AG10803 (cell line): ENCODE measurements around the gene UGT1A7.

Experiments used
- DNase-seq: peaks from one replicate; pipeline ENCODE4 v3.0.0; 2010; ENCODE audit warnings: low read depth
- H3K4me3 ChIP-seq: 2 replicates; pipeline ENCODE4 v1.5.1; 2011; ENCODE audit warnings: mild to moderate bottlenecking, low read length, control low read depth
- TF ChIP-seq, protein P1 (sequence below): conservative IDR thresholded peaks from 2 replicates; pipeline ENCODE4 v1.5.1; 2011; ENCODE audit warnings: mild to moderate bottlenecking, low read length, control low read depth, inconsistent platforms

The UGT1A7 gene

DNA sequence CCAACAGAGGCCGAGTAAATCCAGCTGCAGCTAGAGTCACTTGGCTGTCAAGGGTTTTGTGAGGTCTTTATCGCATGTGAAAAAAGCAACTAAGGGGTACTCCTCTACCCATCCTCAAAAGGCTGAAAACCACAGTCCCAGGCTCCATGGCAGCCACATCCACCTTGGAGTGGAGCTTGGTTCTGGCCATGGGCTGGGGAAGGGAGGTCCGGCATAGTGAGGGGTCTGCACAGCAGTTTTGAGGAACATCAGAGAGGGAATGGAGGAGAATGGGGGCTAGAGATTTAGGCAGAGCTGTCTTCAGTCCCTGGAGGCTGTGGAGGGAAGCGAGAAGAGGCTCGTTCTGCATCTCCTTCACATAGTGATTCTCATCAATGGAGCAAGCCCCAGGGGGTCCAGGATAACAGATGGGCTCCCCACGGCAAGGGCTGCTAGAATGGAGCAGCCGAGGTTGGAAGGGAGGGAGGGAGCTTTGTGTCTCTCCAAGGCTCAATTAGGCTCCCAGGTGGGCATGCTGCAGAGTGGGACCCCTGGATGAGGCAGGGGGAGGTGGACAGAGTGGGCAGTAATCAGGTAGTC, 117.5 kb downstream of the UGT1A7 start:
- H3K4me3 ChIP-seq: no peak overlapping the region
- no peak for DNase-seq
- TF ChIP-seq, protein P1, sequence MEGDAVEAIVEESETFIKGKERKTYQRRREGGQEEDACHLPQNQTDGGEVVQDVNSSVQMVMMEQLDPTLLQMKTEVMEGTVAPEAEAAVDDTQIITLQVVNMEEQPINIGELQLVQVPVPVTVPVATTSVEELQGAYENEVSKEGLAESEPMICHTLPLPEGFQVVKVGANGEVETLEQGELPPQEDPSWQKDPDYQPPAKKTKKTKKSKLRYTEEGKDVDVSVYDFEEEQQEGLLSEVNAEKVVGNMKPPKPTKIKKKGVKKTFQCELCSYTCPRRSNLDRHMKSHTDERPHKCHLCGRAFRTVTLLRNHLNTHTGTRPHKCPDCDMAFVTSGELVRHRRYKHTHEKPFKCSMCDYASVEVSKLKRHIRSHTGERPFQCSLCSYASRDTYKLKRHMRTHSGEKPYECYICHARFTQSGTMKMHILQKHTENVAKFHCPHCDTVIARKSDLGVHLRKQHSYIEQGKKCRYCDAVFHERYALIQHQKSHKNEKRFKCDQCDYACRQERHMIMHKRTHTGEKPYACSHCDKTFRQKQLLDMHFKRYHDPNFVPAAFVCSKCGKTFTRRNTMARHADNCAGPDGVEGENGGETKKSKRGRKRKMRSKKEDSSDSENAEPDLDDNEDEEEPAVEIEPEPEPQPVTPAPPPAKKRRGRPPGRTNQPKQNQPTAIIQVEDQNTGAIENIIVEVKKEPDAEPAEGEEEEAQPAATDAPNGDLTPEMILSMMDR: no peak

DNA sequence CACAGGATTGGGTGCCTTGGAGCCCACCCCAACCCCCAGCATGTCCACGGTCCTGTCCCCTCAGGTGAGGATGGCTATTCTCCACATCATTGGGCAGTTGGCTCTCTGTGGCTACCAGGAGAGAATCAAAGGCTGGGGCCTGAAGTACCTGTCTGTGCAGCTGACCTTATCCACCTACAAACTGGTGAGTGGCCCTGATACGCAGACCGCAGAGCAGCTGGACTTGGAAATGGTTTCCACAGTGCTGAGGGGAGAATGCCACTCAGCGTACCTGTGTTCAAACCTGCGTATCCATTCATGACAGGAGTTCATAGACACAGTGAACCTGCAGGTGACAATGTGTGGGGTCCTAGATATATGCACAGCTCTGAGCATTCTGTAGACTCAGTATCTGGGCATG, 118.0 kb downstream of the UGT1A7 start:
- H3K4me3 ChIP-seq: no peak overlapping the region
- TF ChIP-seq, protein P1: no peak
- no peak for DNase-seq

DNA sequence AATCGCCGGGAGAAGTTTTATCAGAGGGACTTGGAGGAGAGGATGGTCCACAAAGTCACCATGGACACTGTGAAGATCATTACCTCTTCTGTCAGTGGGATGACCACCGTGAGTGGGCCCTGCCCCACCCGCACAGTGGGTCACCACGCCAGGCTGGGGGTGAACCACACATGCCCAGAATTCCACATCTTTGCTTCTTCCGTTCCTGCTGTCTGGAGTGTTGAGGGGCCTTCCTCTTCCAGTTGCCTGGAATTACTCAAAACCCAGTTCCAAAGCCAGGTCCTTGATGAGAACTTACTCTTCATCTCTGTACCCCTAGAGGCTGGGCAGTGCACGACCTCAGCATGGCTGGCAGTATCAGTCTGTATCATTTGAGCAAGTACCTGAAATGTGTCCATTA, 118.5 kb downstream of the UGT1A7 start:
- no peak overlapping the region for H3K4me3 ChIP-seq
- TF ChIP-seq, protein P1: no peak
- DNase-seq: no peak

DNA sequence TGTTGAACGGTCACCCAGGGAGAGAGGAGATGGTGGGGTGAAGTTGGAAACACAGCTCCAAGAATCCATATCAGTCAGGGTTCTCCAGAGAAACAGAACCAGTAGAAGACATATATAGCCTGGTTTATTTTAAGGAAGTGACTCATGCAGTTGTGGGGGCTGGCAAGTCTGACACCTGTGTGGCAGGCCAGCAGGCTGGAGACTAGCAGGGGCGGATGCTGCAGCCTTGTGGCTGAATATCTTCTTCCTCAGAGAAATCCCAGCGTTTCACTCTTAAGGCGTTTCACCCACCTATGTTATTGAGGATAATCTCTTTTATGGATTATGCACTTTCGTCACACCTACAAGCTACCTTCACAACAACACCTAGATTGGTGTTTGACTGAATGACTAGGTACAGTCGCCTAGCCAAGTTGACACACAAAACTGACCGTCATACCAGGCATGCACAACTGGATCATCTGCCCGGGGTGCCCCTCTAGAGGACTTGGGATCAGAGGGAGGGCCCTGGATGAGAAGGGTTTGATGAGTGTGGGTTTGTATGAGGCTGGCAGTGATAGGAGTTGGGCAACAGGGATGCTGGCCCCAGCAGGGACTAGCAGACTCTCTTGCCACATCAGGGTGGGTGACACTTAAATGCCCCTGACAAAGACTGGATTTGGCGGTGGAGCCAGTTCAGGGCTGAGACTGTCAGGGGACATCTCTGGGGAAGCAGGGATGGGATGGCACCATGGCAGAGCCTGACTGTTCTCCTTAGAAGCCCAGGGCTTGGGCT, 119.8 kb downstream of the UGT1A7 start:
- H3K4me3 ChIP-seq: no peak overlapping the region
- DNase-seq: no peak
- TF ChIP-seq, protein P1: no peak

DNA sequence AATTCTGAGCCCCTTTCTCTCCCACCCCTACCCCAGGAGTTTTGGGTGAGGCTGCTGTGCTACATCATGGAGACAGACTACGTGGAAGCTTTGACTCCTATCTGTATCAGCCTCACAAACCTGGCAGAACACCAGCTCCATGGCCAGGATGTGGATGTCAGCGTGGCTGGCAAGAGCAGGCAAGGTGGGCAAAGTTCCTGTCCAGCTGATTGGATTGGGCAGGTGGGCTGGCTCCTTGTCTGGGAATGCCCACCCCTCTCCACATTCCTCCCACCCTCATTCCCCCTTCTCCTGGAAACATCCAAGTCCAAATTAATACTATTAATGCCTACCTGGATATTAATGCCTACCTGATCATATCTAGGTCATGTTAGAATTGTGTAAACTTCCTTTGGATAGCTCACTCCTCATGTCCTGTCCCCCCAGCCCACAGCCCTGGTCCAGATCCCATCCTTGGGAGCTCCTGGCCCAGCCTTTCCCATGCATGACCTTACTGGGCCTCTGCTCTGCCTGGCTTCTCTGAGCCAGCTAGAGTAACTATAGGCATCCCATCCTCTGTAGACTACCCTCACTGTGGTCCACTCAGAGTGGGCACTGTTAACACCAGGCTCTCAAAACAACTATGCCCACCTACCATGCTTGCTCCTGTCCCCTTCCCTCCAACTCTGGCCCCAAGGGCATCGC, 120.6 kb downstream of the UGT1A7 start:
- DNase-seq: no peak
- TF ChIP-seq, protein P1: no peak
- H3K4me3 ChIP-seq: no peak overlapping the region

DNA sequence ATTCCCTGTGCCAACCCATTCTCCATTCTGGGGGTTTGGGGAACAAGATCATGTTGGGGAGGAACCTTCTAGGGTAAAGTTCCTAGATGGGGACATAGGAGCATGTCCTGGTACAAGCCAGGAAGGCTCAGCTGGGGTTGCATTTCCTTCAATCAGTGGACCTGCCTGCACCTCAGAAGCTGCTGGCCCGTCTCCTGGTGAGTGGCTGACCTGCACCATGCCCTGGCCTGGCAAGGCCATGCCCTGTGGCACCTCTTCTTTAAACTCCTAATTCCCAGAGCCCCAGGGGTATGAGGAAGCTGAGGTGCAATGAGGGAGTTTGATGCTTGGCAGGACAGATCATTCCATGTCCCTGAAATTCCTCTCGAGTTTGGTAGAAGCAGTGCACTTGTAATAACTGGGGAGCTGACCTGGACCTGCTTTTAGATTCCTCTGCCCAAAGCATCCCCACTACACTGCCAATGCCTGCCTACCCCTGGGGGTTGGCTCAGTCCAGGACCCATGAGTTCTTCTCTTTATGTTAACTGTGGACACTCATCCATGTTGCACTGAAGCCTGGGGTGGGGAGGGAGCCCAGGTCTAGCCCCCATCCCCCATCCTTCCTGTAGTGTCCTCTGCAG, 121.7 kb downstream of the UGT1A7 start:
- TF ChIP-seq, protein P1: no peak
- H3K4me3 ChIP-seq: no peak overlapping the region
- DNase-seq: no peak
